Limb (tissue), 2 donors: ENCODE data around the gene PEX14.

ENCODE experiments used
- DNase-seq, 2 donors: peaks; one replicate each; pipeline ENCODE4 v3.0.0-alpha.2; 2016; ENCODE audit errors: extremely low spot score in 2 of 2

PEX14 gene

GRCh38 chr1:10592373-10592772 is 117.6 kb downstream of the PEX14 start:
- no peak for DNase-seq

- DNase-seq, result no peak
These were observed 119.0 kb downstream of the PEX14 start for GRCh38 chr1:10593750-10594149.

- no peak for DNase-seq
These were observed 120.0 kb downstream of the PEX14 start for GRCh38 chr1:10594595-10595223.

- DNase-seq, result no peak
These were observed 122.0 kb downstream of the PEX14 start for GRCh38 chr1:10596780-10597179.

- no peak for DNase-seq
These were observed 123.0 kb downstream of the PEX14 start for GRCh38 chr1:10597492-10598388.

GRCh38 chr1:10598389-10598702 is 123.6 kb downstream of the PEX14 start:
- DNase-seq, result no peak

- DNase-seq, result no peak
These were observed 124.6 kb downstream of the PEX14 start for GRCh38 chr1:10599194-10599861.

GRCh38 chr1:10601342-10602070 is 126.8 kb downstream of the PEX14 start:
- peak in 1 of 2 donors; percentile 38 for DNase-seq

GRCh38 chr1:10602936-10603335 is 128.2 kb downstream of the PEX14 start:
- DNase-seq, result no peak

GRCh38 chr1:10604966-10605365 is 130.2 kb downstream of the PEX14 start:
- DNase-seq, result no peak

- DNase-seq, result no peak
These were observed 131.3 kb downstream of the PEX14 start for GRCh38 chr1:10606064-10606463.

GRCh38 chr1:10607228-10607627 is 132.5 kb downstream of the PEX14 start:
- DNase-seq, result no peak

- no peak for DNase-seq
These were observed 133.9 kb downstream of the PEX14 start for GRCh38 chr1:10608690-10609089.

- no peak for DNase-seq
These were observed 136.3 kb downstream of the PEX14 start for GRCh38 chr1:10610901-10611600.

GRCh38 chr1:10612436-10613160 is 137.8 kb downstream of the PEX14 start:
- no peak for DNase-seq

- no peak for DNase-seq
These were observed 138.6 kb downstream of the PEX14 start for GRCh38 chr1:10613340-10613739.

GRCh38 chr1:10613861-10614260 is 139.1 kb downstream of the PEX14 start:
- DNase-seq, result no peak

- DNase-seq, result no peak
These were observed 139.9 kb downstream of the PEX14 start for GRCh38 chr1:10614377-10615225.

GRCh38 chr1:10615332-10615731 is 140.6 kb downstream of the PEX14 start:
- DNase-seq, result no peak
